Epithelial cell of proximal tubule (primary cell): ENCODE measurements around the gene SPINT1. TPM values are rescaled to one million over a fixed set of nuclear protein-coding genes. Genes with fewer than 3 reads are reported as not detected.
"Not testable (repeated sequence)": the region's sequence is repeated elsewhere in the genome, so short reads cannot be mapped to it uniquely, and the experiment has no call there.

Experiments used
- DNase-seq: peaks from one replicate; pipeline ENCODE4 v3.0.0-alpha.2; 2011; ENCODE audit warnings: low read depth
- H3K4me3 ChIP-seq: 2 replicates; pipeline ENCODE4 v1.5.1; 2011; ENCODE audit warnings: low read depth, mild to moderate bottlenecking, low read length
- CTCF ChIP-seq: conservative IDR thresholded peaks from 2 replicates; pipeline ENCODE4 v1.5.1; 2012; ENCODE audit warnings: low read depth, mild to moderate bottlenecking, low read length
- total RNA-seq: library from RNA; depleted of rRNA; stranded (reverse); fragments of >200 nt; gene quantifications from 2 replicates; pipeline ENCODE4 v1.2.3, GENCODE V29; 2015

The SPINT1 gene
- total RNA-seq, 1 donor from 2014 or later = 319 TPM

- H3K4me3 ChIP-seq = peak overlapping the region; percentile 5
- DNase-seq = no peak
- TF ChIP-seq CTCF = peak; percentile 92
Measured at GRCh38 chr15:40859206-40859851, 15.5 kb downstream of the SPINT1 start.

GRCh38 chr15:40861147-40861546, 17.3 kb downstream of the SPINT1 start:
- not testable (repeated sequence) for H3K4me3 ChIP-seq, DNase-seq

GRCh38 chr15:40863660-40864270, 19.9 kb downstream of the SPINT1 start:
- no peak for DNase-seq
- TF ChIP-seq CTCF = no peak

GRCh38 chr15:40867199-40867598, 23.4 kb downstream of the SPINT1 start:
- no peak for TF ChIP-seq CTCF
- no peak for DNase-seq

More at GRCh38 chr15:40863660-40864270, 19.9 kb downstream of the SPINT1 start:
- no peak overlapping the region for H3K4me3 ChIP-seq

GRCh38 chr15:40869686-40870085, 25.8 kb downstream of the SPINT1 start:
- H3K4me3 ChIP-seq = no peak overlapping the region
- TF ChIP-seq CTCF = no peak
- DNase-seq = no peak

More at GRCh38 chr15:40867199-40867598, 23.4 kb downstream of the SPINT1 start:
- H3K4me3 ChIP-seq = no peak overlapping the region

- no peak for DNase-seq
- no peak for TF ChIP-seq CTCF
- no peak overlapping the region for H3K4me3 ChIP-seq
Measured at GRCh38 chr15:40870716-40871115, 26.9 kb downstream of the SPINT1 start.

GRCh38 chr15:40871749-40872617, 28.1 kb downstream of the SPINT1 start:
- no peak for TF ChIP-seq CTCF
- no peak overlapping the region for H3K4me3 ChIP-seq
- no peak for DNase-seq
